OCI-LY7 (cell line): ENCODE measurements around the gene ZNF70. TPM values are rescaled to one million over a fixed set of nuclear protein-coding genes. Genes with fewer than 3 reads are reported as not detected.

Experiments used
- BruUV-seq: library from RNA; stranded (reverse); fragments of 400-500 nt; replicated peaks from 2 replicates; lab custom pipeline; 2021; lab: Mats Ljungman, UMichigan
- CTCF ChIA-PET: fragments of 300-600 bp; sonication (Branson Sonifier 250); formaldehyde crosslinking; loops from one replicate; lab custom pipeline; 2022; ENCODE audit warnings: antibody characterized with exemption; ENCODE audit not compliant: unreplicated experiment; lab: Charles Lee
- POLR2A ChIA-PET: fragments of 300-600 bp; sonication (Branson Sonifier 250); formaldehyde crosslinking; loops from one replicate; lab custom pipeline; 2022; ENCODE audit warnings: antibody characterized with exemption; lab: Charles Lee
- DNase-seq: peaks from one replicate; pipeline ENCODE4 v3.0.0-alpha.2; 2015; ENCODE audit warnings: low spot score
- H2AFZ ChIP-seq: fragments of 200-600 bp; sonication (generic), shearing (Covaris generic); 2 replicates; pipeline ENCODE4 v1.6.1; 2014; ENCODE audit warnings: mild to moderate bottlenecking, antibody characterized with exemption, low read length, moderate library complexity
- H3K27ac ChIP-seq: fragments of 200-600 bp; sonication (generic); 2 replicates; pipeline ENCODE4 v1.5.1; 2014; ENCODE audit warnings: mixed run types, low read depth, mild to moderate bottlenecking, moderate library complexity, low read length, inconsistent platforms; ENCODE audit not compliant: poor library complexity, severe bottlenecking
- H3K36me3 ChIP-seq: fragments of 200-600 bp; sonication (generic); 2 replicates; pipeline ENCODE4 v1.6.1; 2014; ENCODE audit warnings: mild to moderate bottlenecking, antibody characterized with exemption, low read length, moderate library complexity, mixed read lengths; ENCODE audit not compliant: insufficient read depth
- H3K4me1 ChIP-seq: fragments of 200-600 bp; sonication (generic); 2 replicates; pipeline ENCODE4 v1.5.1; 2014; ENCODE audit warnings: mild to moderate bottlenecking, low read length; ENCODE audit not compliant: insufficient read depth, poor library complexity, severe bottlenecking
- H3K4me2 ChIP-seq: fragments of 200-600 bp; sonication (generic); 2 replicates; pipeline ENCODE4 v1.6.1; 2014; ENCODE audit warnings: mild to moderate bottlenecking, low read length
- H3K4me3 ChIP-seq: fragments of 200-600 bp; sonication (generic); 2 replicates; pipeline ENCODE4 v1.5.1; 2014; ENCODE audit warnings: mild to moderate bottlenecking, low read depth, low read length; ENCODE audit not compliant: poor library complexity, severe bottlenecking
- H3K79me2 ChIP-seq: fragments of 200-600 bp; sonication (generic); 2 replicates; pipeline ENCODE4 v1.6.1; 2016; ENCODE audit warnings: low read depth, mild to moderate bottlenecking, low read length, moderate library complexity, mixed read lengths; ENCODE audit not compliant: insufficient read depth
- H3K9me2 ChIP-seq: fragments of 200-600 bp; sonication (generic); 2 replicates; pipeline ENCODE4 v1.6.1; 2016; ENCODE audit warnings: mild to moderate bottlenecking, low read length, mixed read lengths; ENCODE audit not compliant: insufficient read depth
- H3K9me3 ChIP-seq: fragments of 200-600 bp; sonication (generic); 2 replicates; pipeline ENCODE4 v1.6.1; 2014; ENCODE audit warnings: mild to moderate bottlenecking, mixed run types, low read length, mixed read lengths
- H4K20me1 ChIP-seq: fragments of 200-600 bp; sonication (generic); 2 replicates; pipeline ENCODE4 v1.6.1; 2014; ENCODE audit warnings: mild to moderate bottlenecking, antibody characterized with exemption, low read length, moderate library complexity, mixed read lengths; ENCODE audit not compliant: insufficient read depth
- EZH2phosphoT487 ChIP-seq: fragments of 200-600 bp; sonication (generic); IDR thresholded peaks from 2 replicates; pipeline ENCODE4 v1.6.1; 2018; ENCODE audit warnings: low read depth, borderline replicate concordance, mild to moderate bottlenecking, mixed run types, antibody characterized with exemption, low read length, moderate library complexity, mixed read lengths
- intact Hi-C: fragments of 100-400 bp; cut with micrococcal nuclease; formaldehyde crosslinking; loops from one replicate; pipeline ENCODE4 v1.10.0; 2022; ENCODE audit not compliant: unreplicated experiment
- total RNA-seq, 2 experiments: library from RNA; depleted of rRNA in 1 of 2; stranded (reverse); fragments of >200 nt in 1 of 2; shearing (Covaris generic) in 1 of 2; gene quantifications; 2 replicates each; pipeline ENCODE4 v1.2.3, GENCODE V29; 2014 to 2022
- TF ChIP-seq, protein P1 (sequence below): fragments of 200-600 bp; sonication (generic); conservative IDR thresholded peaks from 2 replicates; pipeline ENCODE4 v1.5.1; 2014; ENCODE audit warnings: mild to moderate bottlenecking, antibody characterized with exemption, low read length, moderate library complexity, mixed read lengths

ZNF70 gene
- total RNA-seq, 2 experiments from 2014 or later: 6.0 to 8.4 TPM

DNA sequence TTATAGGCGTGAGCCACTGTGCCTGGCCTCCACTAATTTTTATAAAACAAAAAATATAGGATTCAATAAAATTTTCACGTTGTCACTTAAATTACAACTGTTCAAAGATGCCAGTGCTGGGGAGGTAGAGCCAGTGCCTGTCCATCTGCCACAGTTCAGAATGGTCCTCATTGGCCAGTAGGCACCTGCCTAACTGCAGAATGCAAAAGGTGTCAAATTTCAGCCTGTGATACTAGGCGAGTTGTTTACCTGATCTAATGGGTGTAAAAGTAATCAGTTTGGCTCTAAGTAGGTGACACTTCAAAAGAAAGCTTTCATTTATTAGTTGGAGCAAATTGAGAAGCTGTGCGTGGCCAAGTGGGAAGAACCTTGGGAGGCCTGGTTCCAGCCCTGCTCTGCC, 38.2 kb upstream of the ZNF70 start:
- Histone ChIP-seq H3K36me3 (peaks cover 64% of the 10 kb centered on the region), H3K4me1 (peaks cover 41% of the 10 kb centered on the region), H3K9me3 (no peaks in the 10 kb centered on the region), H2AFZ (no peak overlapping the region), H4K20me1 (peaks cover 22% of the 10 kb centered on the region), H3K27ac (no peak overlapping the region), H3K4me3 (peak overlapping the region; percentile 75), H3K79me2 (peaks cover 52% of the 10 kb centered on the region), H3K4me2 (peak overlapping the region; percentile 91), H3K9me2 (no peaks in the 10 kb centered on the region)
- no peak for DNase-seq
- CTCF ChIA-PET: no interaction called here
- intact Hi-C loops: loop anchor here (5.0 kb wide), 1 partner anchor 48 kb away; the partner anchor contains the start of gene DERL3
- POLR2A ChIA-PET: interaction anchor here (0.6 to 0.7 kb wide), 3 partner anchors 17 to 68 kb away, joined by 3 to 7 read pairs (median 3); partner anchors contain the start of gene SLC2A11
- BruUV-seq: no TSS peak
- TF ChIP-seq EZH2phosphoT487: no peak
- TF ChIP-seq, protein P1, sequence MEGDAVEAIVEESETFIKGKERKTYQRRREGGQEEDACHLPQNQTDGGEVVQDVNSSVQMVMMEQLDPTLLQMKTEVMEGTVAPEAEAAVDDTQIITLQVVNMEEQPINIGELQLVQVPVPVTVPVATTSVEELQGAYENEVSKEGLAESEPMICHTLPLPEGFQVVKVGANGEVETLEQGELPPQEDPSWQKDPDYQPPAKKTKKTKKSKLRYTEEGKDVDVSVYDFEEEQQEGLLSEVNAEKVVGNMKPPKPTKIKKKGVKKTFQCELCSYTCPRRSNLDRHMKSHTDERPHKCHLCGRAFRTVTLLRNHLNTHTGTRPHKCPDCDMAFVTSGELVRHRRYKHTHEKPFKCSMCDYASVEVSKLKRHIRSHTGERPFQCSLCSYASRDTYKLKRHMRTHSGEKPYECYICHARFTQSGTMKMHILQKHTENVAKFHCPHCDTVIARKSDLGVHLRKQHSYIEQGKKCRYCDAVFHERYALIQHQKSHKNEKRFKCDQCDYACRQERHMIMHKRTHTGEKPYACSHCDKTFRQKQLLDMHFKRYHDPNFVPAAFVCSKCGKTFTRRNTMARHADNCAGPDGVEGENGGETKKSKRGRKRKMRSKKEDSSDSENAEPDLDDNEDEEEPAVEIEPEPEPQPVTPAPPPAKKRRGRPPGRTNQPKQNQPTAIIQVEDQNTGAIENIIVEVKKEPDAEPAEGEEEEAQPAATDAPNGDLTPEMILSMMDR: no peak

DNA sequence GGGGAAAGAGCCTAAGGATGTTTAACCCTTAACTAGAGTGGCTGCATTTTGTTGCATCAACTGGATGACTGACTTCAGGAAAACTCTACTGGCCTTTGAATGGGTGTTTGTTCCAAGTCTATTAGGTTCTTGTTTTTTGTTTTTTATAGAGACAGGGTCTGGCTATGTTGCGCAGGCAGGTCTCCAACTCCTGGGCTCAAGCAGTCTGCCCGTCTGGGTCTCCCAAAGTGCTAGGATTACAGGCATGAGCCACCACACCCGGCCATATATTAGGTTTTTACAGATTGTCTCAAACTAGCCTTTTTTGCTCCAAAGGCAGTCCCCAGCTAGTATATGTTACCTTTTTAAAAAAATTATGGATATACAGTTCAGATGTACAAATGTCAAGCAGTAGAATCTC, 37.0 kb upstream of the ZNF70 start:
- Histone ChIP-seq H3K9me3 (no peaks in the 10 kb centered on the region), H3K36me3 (peaks cover 52% of the 10 kb centered on the region), H3K4me3 (peak overlapping the region; percentile 75), H3K4me2 (peak overlapping the region; percentile 91), H4K20me1 (peaks cover 22% of the 10 kb centered on the region), H3K9me2 (no peaks in the 10 kb centered on the region), H3K27ac (peak overlapping the region; percentile 84), H3K4me1 (peaks cover 48% of the 10 kb centered on the region), H2AFZ (no peak overlapping the region), H3K79me2 (peaks cover 52% of the 10 kb centered on the region)
- CTCF ChIA-PET: no interaction called here
- TSS peak; percentile 72 for BruUV-seq
- intact Hi-C loops: loop anchor here (2.0 to 5.0 kb wide), 2 partner anchors 13 to 49 kb away; partner anchors contain the start of gene DERL3
- no peak for DNase-seq
- TF ChIP-seq, protein P1: no peak
- TF ChIP-seq EZH2phosphoT487: no peak
- POLR2A ChIA-PET: interaction anchor here (1.0 to 1.1 kb wide), 2 partner anchors 13 to 58 kb away, joined by 3 to 4 read pairs; no protein-coding TSS in a partner anchor

DNA sequence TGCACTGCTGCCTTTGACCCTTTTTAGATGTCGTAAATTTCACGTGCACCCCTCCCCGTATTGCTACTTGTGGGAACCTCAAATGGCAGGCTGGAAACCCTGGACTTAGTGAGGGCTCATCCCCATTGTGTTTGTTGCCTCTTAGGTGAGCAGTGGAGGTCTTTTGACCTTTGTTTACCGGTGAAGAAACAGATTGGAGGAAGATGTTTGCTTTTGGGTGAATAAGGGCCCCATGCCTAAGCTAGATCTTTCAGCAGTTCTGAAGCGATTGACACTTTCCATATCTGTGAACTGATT, 36.6 kb upstream of the ZNF70 start:
- H2AFZ ChIP-seq: no peak overlapping the region
- POLR2A ChIA-PET: interaction anchor here (1.0 to 1.2 kb wide), 3 partner anchors 12 to 58 kb away, joined by 3 to 4 read pairs (median 3); no protein-coding TSS in a partner anchor
- peaks cover 48% of the 10 kb centered on the region for H3K4me1 ChIP-seq
- intact Hi-C loops: loop anchor here (2.0 to 5.0 kb wide), 2 partner anchors 13 to 50 kb away; partner anchors contain the start of gene DERL3
- peak overlapping the region; percentile 91 for H3K4me2 ChIP-seq
- H3K9me3 ChIP-seq: no peaks in the 10 kb centered on the region
- no TSS peak for BruUV-seq
- no peak for DNase-seq
- CTCF ChIA-PET: interaction anchor here (0.8 kb wide), 1 partner anchor 62 kb away, joined by 3 read pairs; no protein-coding TSS in a partner anchor
- TF ChIP-seq EZH2phosphoT487: no peak
- TF ChIP-seq, protein P1: no peak
- H3K4me3 ChIP-seq: peak overlapping the region; percentile 75
- H3K79me2 ChIP-seq: peaks cover 52% of the 10 kb centered on the region
- H4K20me1 ChIP-seq: peaks cover 22% of the 10 kb centered on the region
- no peaks in the 10 kb centered on the region for H3K9me2 ChIP-seq
- H3K36me3 ChIP-seq: peaks cover 48% of the 10 kb centered on the region
- H3K27ac ChIP-seq: peak overlapping the region; percentile 84
